Measurements from ENCODE around the gene ZNF217.
"Not testable (repeated sequence)": the region's sequence is repeated elsewhere in the genome, so short reads cannot be mapped to it uniquely, and the experiment has no call there.

ZNF217 gene

GRCh38 chr20:53589321-53590065 lies 4.1 kb downstream of the ZNF217 start:
- H4K20me1 ChIP-seq (ENCODE audit: insufficient read depth, low read length); H3K9me2 ChIP-seq (ENCODE audit: low read depth, low read length); H2AFZ ChIP-seq (ENCODE audit: low read length); H3K36me3 ChIP-seq (ENCODE audit: insufficient read depth, low read length); H3F3A ChIP-seq (ENCODE audit: insufficient read depth, low read length); H3K27me3 ChIP-seq (ENCODE audit: insufficient read depth, low read length); H3K9me3 ChIP-seq (ENCODE audit: low read length): not testable (repeated sequence)
- Histone ChIP-seq H3K79me2 (ENCODE audit: insufficient read depth, low read length) (peaks cover 88% of the 10 kb centered on the region), H3K4me1 (ENCODE audit: insufficient read depth, low read length, severe bottlenecking) (peaks cover 65% of the 10 kb centered on the region), H3K27ac (ENCODE audit: low read depth, low read length, poor library complexity, severe bottlenecking) (peak overlapping the region; percentile 97), H3K4me3 (ENCODE audit: low read depth, low read length, poor library complexity, severe bottlenecking) (peak overlapping the region; percentile 98), H3K4me2 (ENCODE audit: low read length) (peak overlapping the region; percentile 70), H3K9ac (ENCODE audit: low read length) (peak overlapping the region; percentile 98)

GRCh38 chr20:53587157-53587703 lies 6.4 kb downstream of the ZNF217 start:
- not testable (repeated sequence) for H3K9me2 ChIP-seq (ENCODE audit: low read depth, low read length); H4K20me1 ChIP-seq (ENCODE audit: insufficient read depth, low read length); H3F3A ChIP-seq (ENCODE audit: insufficient read depth, low read length); H3K27me3 ChIP-seq (ENCODE audit: insufficient read depth, low read length); H2AFZ ChIP-seq (ENCODE audit: low read length); H3K36me3 ChIP-seq (ENCODE audit: insufficient read depth, low read length); H3K9me3 ChIP-seq (ENCODE audit: low read length)
- Histone ChIP-seq H3K4me1 (ENCODE audit: insufficient read depth, low read length, severe bottlenecking) (peaks cover 87% of the 10 kb centered on the region), H3K4me2 (ENCODE audit: low read length) (peak overlapping the region; percentile 77), H3K4me3 (ENCODE audit: low read depth, low read length, poor library complexity, severe bottlenecking) (peak overlapping the region; percentile 43), H3K9ac (ENCODE audit: low read length) (peak overlapping the region; percentile 59; the same call in 1 of the 2 replicates), H3K27ac (ENCODE audit: low read depth, low read length, poor library complexity, severe bottlenecking) (peak overlapping the region; percentile 81), H3K79me2 (ENCODE audit: insufficient read depth, low read length) (peaks cover 99% of the 10 kb centered on the region)

- Histone ChIP-seq H3K4me3 (ENCODE audit: low read depth, low read length, poor library complexity, severe bottlenecking) (peak overlapping the region; percentile 43), H3K9me3 (ENCODE audit: low read length) (no peaks in the 10 kb centered on the region), H3F3A (ENCODE audit: insufficient read depth, low read length) (no peaks in the 10 kb centered on the region), H2AFZ (ENCODE audit: low read length) (no peak overlapping the region), H3K27ac (ENCODE audit: low read depth, low read length, poor library complexity, severe bottlenecking) (peak overlapping the region; percentile 81), H3K9ac (ENCODE audit: low read length) (peak overlapping the region; percentile 59), H3K79me2 (ENCODE audit: insufficient read depth, low read length) (peaks cover 100% of the 10 kb centered on the region), H3K4me2 (ENCODE audit: low read length) (peak overlapping the region; percentile 77), H3K27me3 (ENCODE audit: insufficient read depth, low read length) (no peaks in the 10 kb centered on the region), H4K20me1 (ENCODE audit: insufficient read depth, low read length) (no peaks in the 10 kb centered on the region), H3K4me1 (ENCODE audit: insufficient read depth, low read length, severe bottlenecking) (peaks cover 93% of the 10 kb centered on the region), H3K36me3 (ENCODE audit: insufficient read depth, low read length) (peaks cover 15% of the 10 kb centered on the region; the same call in 1 of the 2 replicates), H3K9me2 (ENCODE audit: low read depth, low read length) (no peaks in the 10 kb centered on the region)
- TF ChIP-seq CTCF (IDR thresholded peaks at IDR 0.05; ENCODE audit: low read length) (no peak), EZH2 (IDR thresholded peaks at IDR 0.05; ENCODE audit: borderline replicate concordance, low read length) (no peak)
Observed at GRCh38 chr20:53586640-53587039, 7.0 kb downstream of the ZNF217 start.

DNA sequence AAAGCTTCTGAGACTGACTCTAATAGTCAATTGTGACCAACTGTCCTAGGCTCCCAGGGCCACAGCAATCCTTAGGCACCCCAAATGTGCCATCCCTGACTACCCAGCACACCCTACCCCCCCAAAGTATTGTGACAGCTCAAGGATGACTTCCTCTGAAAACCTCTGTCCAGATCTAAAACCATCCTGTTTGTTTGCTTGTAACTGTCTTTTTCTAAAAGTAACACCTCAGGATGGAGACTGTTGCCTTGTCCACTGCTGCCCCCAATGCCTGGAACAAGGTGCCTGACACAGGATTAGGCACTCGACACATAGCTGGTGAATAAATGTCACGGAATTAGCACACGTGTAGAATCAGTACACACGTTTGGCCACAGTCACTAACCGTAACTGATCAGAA lies 7.7 kb downstream of the ZNF217 start:
- H2AFZ ChIP-seq (ENCODE audit: low read length); H3K9me3 ChIP-seq (ENCODE audit: low read length); H3K9me2 ChIP-seq (ENCODE audit: low read depth, low read length); H3F3A ChIP-seq (ENCODE audit: insufficient read depth, low read length); H4K20me1 ChIP-seq (ENCODE audit: insufficient read depth, low read length); H3K27me3 ChIP-seq (ENCODE audit: insufficient read depth, low read length): not testable (repeated sequence)
- Histone ChIP-seq H3K27ac (ENCODE audit: low read depth, low read length, poor library complexity, severe bottlenecking) (peak overlapping the region; percentile 81), H3K36me3 (ENCODE audit: insufficient read depth, low read length) (peaks cover 22% of the 10 kb centered on the region), H3K9ac (ENCODE audit: low read length) (peak overlapping the region; percentile 59; the same call in 1 of the 2 replicates), H3K4me3 (ENCODE audit: low read depth, low read length, poor library complexity, severe bottlenecking) (peak overlapping the region; percentile 43), H3K4me1 (ENCODE audit: insufficient read depth, low read length, severe bottlenecking) (peaks cover 99% of the 10 kb centered on the region), H3K79me2 (ENCODE audit: insufficient read depth, low read length) (peaks cover 100% of the 10 kb centered on the region), H3K4me2 (ENCODE audit: low read length) (peak overlapping the region; percentile 77)

DNA sequence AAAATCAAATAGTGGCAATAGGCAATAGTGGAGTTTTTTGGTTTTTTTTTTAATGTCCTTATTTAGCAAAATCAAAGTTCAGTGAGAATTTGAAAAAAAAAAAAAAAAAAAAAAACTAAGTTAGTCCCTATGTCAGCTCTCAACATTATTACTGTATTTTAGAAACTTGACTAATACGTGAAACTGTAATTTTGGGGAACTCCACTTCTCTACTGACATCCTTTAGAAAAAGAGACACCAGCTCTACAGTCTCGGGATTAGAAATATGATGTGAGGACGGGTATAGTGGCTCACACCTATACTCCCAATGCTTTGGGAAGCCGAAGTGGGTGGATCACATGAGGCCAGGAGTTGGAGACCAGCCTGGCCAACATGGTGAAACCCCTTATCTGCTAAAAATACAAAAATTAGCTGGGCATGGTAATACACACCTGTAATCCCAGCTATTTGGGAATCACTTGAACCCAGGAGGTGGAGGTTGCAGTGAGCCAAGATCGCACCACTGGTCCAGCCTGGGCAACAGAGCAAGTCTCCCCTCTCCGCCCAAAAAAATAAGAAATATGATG lies 8.6 kb downstream of the ZNF217 start:
- peak overlapping the region; percentile 81 for H3K27ac ChIP-seq (ENCODE audit: low read depth, low read length, poor library complexity, severe bottlenecking)
- peaks cover 99% of the 10 kb centered on the region for H3K4me1 ChIP-seq (ENCODE audit: insufficient read depth, low read length, severe bottlenecking)
- H4K20me1 ChIP-seq (ENCODE audit: insufficient read depth, low read length); H2AFZ ChIP-seq (ENCODE audit: low read length); H3K27me3 ChIP-seq (ENCODE audit: insufficient read depth, low read length); H3K9me3 ChIP-seq (ENCODE audit: low read length); H3K9me2 ChIP-seq (ENCODE audit: low read depth, low read length); H3F3A ChIP-seq (ENCODE audit: insufficient read depth, low read length): not testable (repeated sequence)
- peaks cover 100% of the 10 kb centered on the region for H3K79me2 ChIP-seq (ENCODE audit: insufficient read depth, low read length)
- H3K4me2 ChIP-seq (ENCODE audit: low read length) = peak overlapping the region; percentile 77
- peak overlapping the region; percentile 43 for H3K4me3 ChIP-seq (ENCODE audit: low read depth, low read length, poor library complexity, severe bottlenecking)
- H3K36me3 ChIP-seq (ENCODE audit: insufficient read depth, low read length) = peaks cover 30% of the 10 kb centered on the region
- peak overlapping the region; percentile 14; the same call in 1 of the 2 replicates for H3K9ac ChIP-seq (ENCODE audit: low read length)

- H3F3A ChIP-seq (ENCODE audit: insufficient read depth, low read length); H4K20me1 ChIP-seq (ENCODE audit: insufficient read depth, low read length); H3K27me3 ChIP-seq (ENCODE audit: insufficient read depth, low read length); H3K9me2 ChIP-seq (ENCODE audit: low read depth, low read length); H3K4me3 ChIP-seq (ENCODE audit: low read depth, low read length, poor library complexity, severe bottlenecking); H3K9me3 ChIP-seq (ENCODE audit: low read length); H2AFZ ChIP-seq (ENCODE audit: low read length); H3K9ac ChIP-seq (ENCODE audit: low read length): not testable (repeated sequence)
- H3K36me3 ChIP-seq (ENCODE audit: insufficient read depth, low read length) = peaks cover 36% of the 10 kb centered on the region
- H3K4me2 ChIP-seq (ENCODE audit: low read length) = peak overlapping the region; percentile 77
- H3K4me1 ChIP-seq (ENCODE audit: insufficient read depth, low read length, severe bottlenecking) = peaks cover 99% of the 10 kb centered on the region
- peaks cover 100% of the 10 kb centered on the region for H3K79me2 ChIP-seq (ENCODE audit: insufficient read depth, low read length)
- H3K27ac ChIP-seq (ENCODE audit: low read depth, low read length, poor library complexity, severe bottlenecking) = peak overlapping the region; percentile 81
Observed at GRCh38 chr20:53584550-53584913, 9.1 kb downstream of the ZNF217 start.
